NCI-H82 (cell line): Measurements from ENCODE around the gene DPYSL5.

ENCODE experiments used
- DNase-seq: peaks from one replicate; lab custom pipeline; 2025; lab: John Stamatoyannopoulos, UW

The DPYSL5 gene

DNA sequence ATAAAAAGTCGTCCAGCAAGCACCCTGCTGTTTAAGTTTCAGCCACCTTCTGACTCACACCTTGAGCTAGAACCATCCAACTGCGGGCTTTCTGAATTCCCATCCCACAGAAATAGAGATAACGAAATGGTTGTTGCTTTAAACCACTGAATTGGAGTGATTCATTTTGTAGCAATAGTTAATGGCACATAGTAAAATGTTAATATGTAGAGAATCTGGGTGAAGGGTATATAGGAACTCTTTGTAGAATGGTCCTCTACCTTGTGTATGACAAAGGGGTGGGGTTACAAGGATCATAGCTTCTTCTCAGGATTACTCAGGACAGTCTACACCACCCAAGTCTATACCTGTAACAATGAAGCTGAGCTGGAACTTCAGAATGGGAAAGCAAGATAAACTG, 120.1 kb downstream of the DPYSL5 start:
- no peak for DNase-seq

- no peak for DNase-seq
Measured at GRCh38 chr2:26969077-26969844, 121.3 kb downstream of the DPYSL5 start.

GRCh38 chr2:26970244-26970927, 122.5 kb downstream of the DPYSL5 start, which contains the start of gene MAPRE3:
MAPRE3 (plus strand) TSS chr2:26970637; CDS start chr2:27022219, 51,582 bp downstream.
- DNase-seq: peak; percentile 95

DNA sequence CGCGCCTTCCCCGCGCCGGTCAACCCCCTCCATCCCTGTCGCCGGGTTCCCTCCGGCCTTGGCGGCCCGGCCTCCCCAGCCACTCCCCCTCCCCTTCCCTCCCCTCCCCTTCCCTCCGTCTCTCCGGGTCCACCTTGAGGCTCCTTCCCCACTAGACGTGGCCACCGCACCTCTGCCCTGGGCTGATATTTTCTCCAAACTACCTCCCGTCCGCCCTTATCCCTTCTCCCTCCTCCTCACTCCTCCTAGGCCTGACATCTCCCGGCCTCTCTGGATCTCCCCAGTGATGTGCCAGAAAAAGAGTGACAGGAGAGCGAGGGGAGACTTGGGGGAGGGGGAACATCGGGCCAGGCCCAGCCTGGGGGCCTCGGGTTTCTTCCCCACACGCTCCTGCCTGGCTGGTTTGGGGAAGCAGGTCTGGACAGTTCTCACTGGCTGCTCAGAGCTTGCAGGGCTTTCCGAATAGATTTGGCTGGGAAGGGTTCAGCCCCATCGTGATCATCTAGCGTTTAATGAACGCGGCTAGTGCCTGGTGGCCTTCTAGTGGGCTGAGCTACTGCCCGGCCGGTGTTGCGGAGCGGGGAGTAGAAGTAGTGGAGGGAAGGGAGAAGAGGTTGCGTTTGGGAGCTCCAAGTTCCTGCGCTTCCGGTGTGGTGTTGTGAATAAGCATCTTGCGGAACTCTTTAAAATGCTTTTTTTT, 123.1 kb downstream of the DPYSL5 start:
- peak; percentile 64 for DNase-seq

- peak; percentile 15 for DNase-seq
Measured at GRCh38 chr2:26971911-26972786, 124.2 kb downstream of the DPYSL5 start.

DNA sequence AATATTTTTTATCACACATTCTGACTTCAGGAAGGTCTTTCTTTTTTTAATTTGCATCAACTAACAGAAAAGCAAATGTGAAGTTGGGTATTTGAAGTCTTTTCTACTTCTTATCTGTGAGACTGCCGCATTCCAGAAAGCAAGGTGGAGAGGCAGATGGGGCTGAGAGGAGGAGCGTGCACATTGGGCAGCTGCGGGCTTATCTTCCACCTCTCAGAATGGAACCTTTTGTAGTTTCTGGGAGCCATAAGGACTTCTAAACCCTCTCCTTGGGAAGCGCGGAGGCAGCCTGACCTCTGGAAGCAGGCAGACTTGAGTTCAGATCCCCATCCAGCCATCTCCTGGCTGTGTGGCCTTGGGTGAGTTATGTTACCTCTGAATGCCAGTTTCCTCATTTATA, 126.4 kb downstream of the DPYSL5 start:
- peak; percentile 59 for DNase-seq

DNA sequence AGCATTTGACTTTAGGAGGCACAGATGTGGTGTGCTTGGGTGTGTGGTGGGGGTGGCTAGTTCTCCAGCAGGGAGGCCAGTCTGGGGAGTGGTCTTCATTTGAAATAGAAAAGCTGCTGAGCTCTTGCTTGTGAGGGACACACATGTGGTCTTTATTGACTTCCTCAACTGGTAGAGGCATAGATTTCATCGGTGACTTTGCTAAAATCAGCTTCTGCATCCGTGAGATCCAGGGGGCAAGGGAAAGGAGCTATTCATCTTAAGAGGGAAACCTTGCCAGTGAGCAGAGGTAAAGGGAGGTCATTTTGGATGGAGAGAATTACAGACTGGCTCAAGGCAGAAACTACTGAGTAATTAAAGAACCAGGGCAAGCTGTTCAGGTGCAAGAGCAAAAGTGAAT, 127.2 kb downstream of the DPYSL5 start:
- DNase-seq: no peak

GRCh38 chr2:26975656-26976055, 127.7 kb downstream of the DPYSL5 start:
- DNase-seq: no peak

DNA sequence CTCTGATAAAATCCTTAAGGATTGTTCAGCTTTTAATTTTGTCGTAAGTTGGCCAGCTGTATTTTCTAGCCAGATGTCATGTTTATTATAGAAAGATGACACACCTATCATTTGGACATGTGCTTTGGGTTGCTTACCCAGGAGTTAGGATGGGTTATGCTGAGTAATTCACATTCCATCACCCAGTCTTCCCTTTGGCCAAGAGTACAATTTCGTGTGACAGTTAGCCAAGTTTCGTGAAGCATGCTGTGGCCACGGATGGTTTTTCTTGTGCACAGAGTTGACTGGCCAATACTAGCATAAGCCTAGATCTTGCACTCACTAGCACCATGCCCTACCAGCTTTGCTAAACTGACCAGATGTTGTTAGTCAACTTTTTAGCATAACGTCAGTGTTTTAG, 128.3 kb downstream of the DPYSL5 start:
- DNase-seq: no peak

DNA sequence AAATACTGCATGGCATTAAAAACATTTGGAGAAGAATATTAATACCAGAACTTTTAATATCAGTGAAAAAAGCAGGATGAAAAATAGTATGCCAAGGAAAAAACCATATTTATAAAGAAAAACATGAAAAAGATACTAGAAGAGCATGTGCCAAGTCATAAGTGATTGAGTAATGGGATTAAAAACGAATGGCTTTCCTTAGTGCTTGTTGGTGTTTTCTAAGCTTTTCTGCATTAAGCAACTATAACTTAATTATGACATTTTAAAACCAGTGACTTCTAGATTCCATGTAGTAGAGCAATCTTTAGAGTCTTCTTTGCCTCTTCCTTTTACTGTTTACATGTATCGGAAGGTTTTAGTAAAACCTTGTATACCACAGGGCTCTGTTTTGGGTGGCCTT, 129.1 kb downstream of the DPYSL5 start:
- DNase-seq: peak; percentile 17

- DNase-seq: peak; percentile 63
Measured at GRCh38 chr2:26978061-26978596, 130.2 kb downstream of the DPYSL5 start.

GRCh38 chr2:26979741-26980140, 131.8 kb downstream of the DPYSL5 start:
- no peak for DNase-seq

DNA sequence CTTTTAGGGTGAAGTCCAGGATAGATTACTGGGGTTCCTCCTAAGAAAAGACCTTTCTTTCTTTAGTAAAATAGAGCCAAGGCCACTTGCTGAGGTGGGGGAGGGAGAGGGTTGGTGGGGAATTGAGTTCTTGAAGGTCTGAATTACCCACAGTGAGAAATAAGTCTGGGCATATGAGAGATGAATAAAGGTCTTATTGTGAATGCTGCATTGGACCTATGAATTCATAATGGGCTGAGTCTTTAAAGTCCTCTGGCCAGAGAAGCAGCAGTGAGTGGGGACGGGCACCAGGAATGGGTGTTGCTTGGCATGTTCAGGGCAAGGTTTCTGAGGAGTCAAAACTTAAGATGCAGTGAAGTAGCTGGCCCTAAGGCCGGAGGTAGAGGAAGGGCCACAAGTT, 133.0 kb downstream of the DPYSL5 start:
- no peak for DNase-seq

- peak; percentile 60 for DNase-seq
Measured at GRCh38 chr2:26982102-26982742, 134.3 kb downstream of the DPYSL5 start.

GRCh38 chr2:26983746-26984145, 135.8 kb downstream of the DPYSL5 start:
- no peak for DNase-seq

DNA sequence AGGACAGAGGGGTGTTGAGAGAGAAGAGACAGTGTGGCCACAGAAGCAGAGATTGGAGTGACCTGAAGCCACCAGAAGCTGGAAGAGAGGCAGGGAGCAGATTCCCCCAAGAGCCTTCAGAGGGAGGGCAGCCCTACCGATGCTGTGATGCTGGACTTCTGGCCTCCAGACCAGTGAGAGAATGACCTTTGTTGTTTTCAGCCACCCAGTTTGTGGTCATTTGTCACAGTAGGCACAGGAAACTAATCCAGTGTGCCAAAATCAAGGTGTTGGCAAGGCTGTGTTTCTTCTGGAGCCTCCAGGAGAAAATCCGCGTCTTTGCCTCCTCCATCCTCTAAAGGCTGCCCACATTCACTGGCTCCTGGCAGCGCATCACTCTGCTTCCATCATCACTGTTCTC, 137.9 kb downstream of the DPYSL5 start:
- DNase-seq: no peak

DNA sequence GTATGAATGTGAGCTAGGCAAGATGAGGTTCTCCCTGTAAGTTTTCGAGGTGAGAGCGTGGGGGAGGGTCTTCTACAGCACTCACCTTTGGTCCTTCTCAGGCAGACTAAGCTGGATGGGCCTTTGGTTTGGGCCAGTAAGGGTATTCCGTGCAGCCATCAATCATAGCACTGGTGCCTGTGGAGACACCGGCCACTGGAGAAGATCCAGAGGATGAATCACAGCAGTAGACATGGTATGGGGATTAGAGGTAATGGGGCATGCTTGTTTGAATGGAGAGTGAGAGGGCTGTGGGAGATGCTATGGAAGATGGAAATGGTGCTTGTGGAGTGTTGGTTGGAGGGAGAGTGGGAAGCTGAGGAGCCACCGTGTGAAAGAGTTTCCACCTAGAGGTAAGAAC, 138.6 kb downstream of the DPYSL5 start:
- DNase-seq: no peak

- no peak for DNase-seq
Measured at GRCh38 chr2:26988058-26988860, 140.3 kb downstream of the DPYSL5 start.

GRCh38 chr2:26989156-26989555, 141.2 kb downstream of the DPYSL5 start:
- no peak for DNase-seq

- DNase-seq: no peak
Measured at GRCh38 chr2:26991717-26992116, 143.8 kb downstream of the DPYSL5 start.
